Epidermal melanocyte (primary cell): ENCODE results near the gene IL19.
A peak's percentile ranks its signal among the peaks of the same experiment; 100 is the strongest.

Source experiments
- DNase-seq: peaks from one replicate; pipeline ENCODE4 v3.0.0; 2011; ENCODE audit warnings: low spot score; ENCODE audit not compliant: insufficient read length

IL19 gene

GRCh38 chr1:206890125-206891060 lies 119.8 kb downstream of the IL19 start:
- peak; percentile 62 for DNase-seq

GRCh38 chr1:206891412-206891811 lies 120.8 kb downstream of the IL19 start:
- DNase-seq: no peak
